Measurements from ENCODE around the gene AOPEP. TPM values are rescaled to one million over a fixed set of nuclear protein-coding genes. Genes with fewer than 3 reads are reported as not detected.

Gene AOPEP
- total and polyA plus RNA-seq, 9 of the 15 experiments (the other 6 are each of a cell fraction or from before 2014, with no cell fraction given) = 4.5 to 19.3 (median 13.5) TPM

DNA sequence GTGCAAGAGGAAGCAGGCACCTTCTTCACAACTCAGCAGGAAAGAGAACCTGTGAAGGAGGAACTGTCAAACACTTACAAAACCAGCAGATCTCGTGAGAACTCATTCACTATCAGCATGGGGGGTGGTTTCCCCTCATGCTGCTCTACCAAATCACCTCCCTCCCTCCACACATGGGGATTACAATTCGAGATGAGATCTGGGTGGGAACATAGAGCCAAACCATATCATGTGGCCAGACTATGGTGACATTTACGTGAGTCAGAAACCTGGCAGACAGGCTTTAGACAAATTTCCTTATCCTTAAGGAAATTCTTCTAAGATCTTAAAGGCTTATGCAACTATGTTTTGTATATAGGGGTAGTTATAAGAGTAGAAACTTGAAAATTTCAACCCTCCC is 8.7 kb upstream of the AOPEP start:
- in situ Hi-C loops (cut with MboI) (no loop called here), intact Hi-C loops (cut with micrococcal nuclease) (no loop called here)
- Histone ChIP-seq H3K27ac (ENCODE audit: extremely low read depth, low read depth, low read length) (no peak overlapping the region), H2AFZ (ENCODE audit: low read depth, low read length) (peak overlapping the region; percentile 48; the same call in 1 of the 2 replicates), H3K9me3 (replicated peaks; ENCODE audit: control insufficient read depth, insufficient read depth, low read depth, low read length) (peaks cover 7% of the 10 kb centered on the region), H4K20me1 (replicated peaks; ENCODE audit: control insufficient read depth, insufficient read depth, low read length) (no peaks in the 10 kb centered on the region), H3K27me3 (ENCODE audit: control insufficient read depth in 2 of 2, insufficient read depth in 2 of 2, low read length in 2 of 2) (peaks cover 10 to 19% of the 10 kb centered on the region in 2 experiments; a peak in 3 of 5 replicates), H3K36me3 (ENCODE audit: control insufficient read depth, insufficient read depth, low read length) (no peaks in the 10 kb centered on the region), H3K4me1 (replicated peaks in 1 of 2; ENCODE audit: control insufficient read depth in 2 of 2, insufficient read depth in 2 of 2, low read length in 2 of 2) (no peaks in the 10 kb centered on the region; a peak in 1 of 5 replicates), H3K4me2 (ENCODE audit: insufficient read depth, low read length) (no peak overlapping the region), H3K9ac (ENCODE audit: insufficient read depth in 1 of 2, low read depth in 2 of 2, low read length in 2 of 2) (no peak overlapping the region), H3K9me1 (ENCODE audit: control insufficient read depth, insufficient read depth, low read length) (no peaks in the 10 kb centered on the region), H3K79me2 (ENCODE audit: control insufficient read depth, insufficient read depth, low read length) (no peaks in the 10 kb centered on the region), H3K4me3 (no peak overlapping the region)
- BruUV-seq (replicated peaks) = no TSS peak
- ATAC-seq (no peak), DNase-seq (ENCODE audit: extremely low read depth in 1 of 4, low spot score in 3 of 4) (no peak), FAIRE-seq (no peak)
- ChIA-PET CTCF (ENCODE audit: low intra/inter-chr PET ratio) (no interaction called here), POLR2A (interaction anchor here (0.6 kb wide), 2 partner anchors 12 to 81 kb away, joined by 3 read pairs; no protein-coding TSS in a partner anchor)
- TF ChIP-seq CHD2 (IDR thresholded peaks at IDR 0.05; ENCODE audit: low read depth, low read length) (peak; percentile 65; the same call in 1 of the 2 replicates), KLF16 (IDR thresholded peaks at IDR 0.05) (no peak), ZBTB8A (IDR thresholded peaks at IDR 0.05; ENCODE audit: partially characterized antibody) (no peak), SIN3B (IDR thresholded peaks at IDR 0.05; ENCODE audit: low read depth) (no peak), TRIM24 (IDR thresholded peaks at IDR 0.05) (no peak)
- TF ChIP-seq, protein P1, sequence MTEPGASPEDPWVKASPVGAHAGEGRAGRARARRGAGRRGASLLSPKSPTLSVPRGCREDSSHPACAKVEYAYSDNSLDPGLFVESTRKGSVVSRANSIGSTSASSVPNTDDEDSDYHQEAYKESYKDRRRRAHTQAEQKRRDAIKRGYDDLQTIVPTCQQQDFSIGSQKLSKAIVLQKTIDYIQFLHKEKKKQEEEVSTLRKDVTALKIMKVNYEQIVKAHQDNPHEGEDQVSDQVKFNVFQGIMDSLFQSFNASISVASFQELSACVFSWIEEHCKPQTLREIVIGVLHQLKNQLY (CRISPR knock-in tag; conservative IDR thresholded peaks at IDR 0.05) = no peak
- WGBS (ENCODE audit: insufficient coverage, low coverage, missing lambda C conversion rate) = 8% methylated on average over 3 of the region's 3 CpGs

All from K562 (cell line).